T-helper 1 cell treated with Interleukin-12 subunit alpha and Interleukin-12 subunit beta and Interleukin-4 antibody, amounts not matched to agents 30 ng/mL and 1 ng/mL, for 36 hours (primary cell): ENCODE measurements around the gene PFKP. TPM values are rescaled to one million over a fixed set of nuclear protein-coding genes. Genes with fewer than 3 reads are reported as not detected.
"Not testable (repeated sequence)": the region's sequence is repeated elsewhere in the genome, so short reads cannot be mapped to it uniquely, and the experiment has no call there.

Source experiments
- intact Hi-C: fragments of 100-400 bp; cut with micrococcal nuclease; formaldehyde crosslinking; loops from one replicate; pipeline ENCODE4 v1.15.1; 2024
- total RNA-seq: library from RNA; stranded (reverse); gene quantifications from 2 replicates; pipeline ENCODE4 v1.2.3, GENCODE V29; 2022

Gene PFKP
- total RNA-seq, 1 donor from 2014 or later, result 151 TPM

- intact Hi-C loops, result loop anchor here (1.0 to 10.0 kb wide), 4 partner anchors 27 to 679 kb away; partner anchors contain the start of gene PITRM1
Observed at GRCh38 chr10:3095373-3096139, 28.2 kb downstream of the PFKP start.

- intact Hi-C loops, result loop anchor here (10.0 kb wide), 1 partner anchor 679 kb away; no protein-coding TSS in a partner anchor
Observed at GRCh38 chr10:3096149-3096548, 28.8 kb downstream of the PFKP start.

- intact Hi-C loops, result loop anchor here (10.0 kb wide), 1 partner anchor 678 kb away; no protein-coding TSS in a partner anchor
Observed at GRCh38 chr10:3097160-3097559, 29.8 kb downstream of the PFKP start.

GRCh38 chr10:3098689-3099088, 31.3 kb downstream of the PFKP start:
- intact Hi-C loops, result loop anchor here (10.0 kb wide), 1 partner anchor 676 kb away; no protein-coding TSS in a partner anchor

- intact Hi-C loops, result loop anchor here (10.0 kb wide), 1 partner anchor 675 kb away; no protein-coding TSS in a partner anchor
Observed at GRCh38 chr10:3099291-3100092, 32.1 kb downstream of the PFKP start.

GRCh38 chr10:3100093-3100792, 32.9 kb downstream of the PFKP start:
- intact Hi-C loops, result no loop called here

- intact Hi-C loops, result no loop called here
Observed at GRCh38 chr10:3100856-3101640, 33.7 kb downstream of the PFKP start.

GRCh38 chr10:3102720-3103427, 35.5 kb downstream of the PFKP start:
- intact Hi-C loops, result no loop called here

- intact Hi-C loops, result no loop called here
Observed at GRCh38 chr10:3103646-3104045, 36.3 kb downstream of the PFKP start.

- intact Hi-C loops, result no loop called here
Observed at GRCh38 chr10:3104251-3104918, 37.0 kb downstream of the PFKP start.

GRCh38 chr10:3105166-3105565, 37.8 kb downstream of the PFKP start:
- intact Hi-C loops, result no loop called here

GRCh38 chr10:3105905-3106304, 38.6 kb downstream of the PFKP start:
- intact Hi-C loops, result no loop called here

GRCh38 chr10:3106328-3106727, 39.0 kb downstream of the PFKP start:
- intact Hi-C loops, result not testable (repeated sequence)

GRCh38 chr10:3106928-3107425, 39.6 kb downstream of the PFKP start:
- intact Hi-C loops, result no loop called here

- intact Hi-C loops, result no loop called here
Observed at GRCh38 chr10:3107426-3107961, 40.1 kb downstream of the PFKP start.

- intact Hi-C loops, result no loop called here
Observed at GRCh38 chr10:3108033-3108432, 40.7 kb downstream of the PFKP start.

- intact Hi-C loops, result no loop called here
Observed at GRCh38 chr10:3108575-3109105, 41.3 kb downstream of the PFKP start.

- intact Hi-C loops, result no loop called here
Observed at GRCh38 chr10:3109196-3109595, 41.8 kb downstream of the PFKP start.

- intact Hi-C loops, result no loop called here
Observed at GRCh38 chr10:3109633-3110032, 42.3 kb downstream of the PFKP start.
